ENCODE results near the gene TMEM184B.
"Not testable (repeated sequence)": the region's sequence is repeated elsewhere in the genome, so short reads cannot be mapped to it uniquely, and the experiment has no call there.

TMEM184B gene

DNA sequence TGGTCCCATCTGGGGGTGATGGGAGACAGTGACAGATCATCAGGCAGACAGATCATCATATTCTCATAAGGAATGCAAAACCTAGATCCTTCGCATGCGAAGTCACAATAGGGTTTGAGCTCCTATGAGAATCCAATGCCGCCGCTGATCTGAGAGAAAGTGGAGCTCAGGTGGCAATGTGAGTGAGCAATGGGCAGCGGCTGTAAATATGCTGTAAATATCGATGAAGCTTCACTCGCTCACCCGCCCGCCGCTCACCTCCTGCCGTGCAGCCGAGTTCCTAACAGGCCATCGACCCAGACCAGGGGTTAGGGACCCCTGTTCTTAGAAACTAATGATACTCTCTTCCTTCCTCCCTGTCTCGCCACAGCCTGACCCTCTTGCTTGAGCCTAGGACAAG, 81.8 kb downstream of the TMEM184B start:
- no peak overlapping the region for H3K27ac Mint-ChIP-seq
- no peak for DNase-seq
- H3K36me3 Mint-ChIP-seq (ENCODE audit: low read depth) = no peaks in the 10 kb centered on the region
- H3K4me1 Mint-ChIP-seq (ENCODE audit: low read depth) = peaks cover 4% of the 10 kb centered on the region
- no peaks in the 10 kb centered on the region for H3K9me3 Mint-ChIP-seq
- no peak overlapping the region for H3K4me3 Mint-ChIP-seq
- no peaks in the 10 kb centered on the region for H3K27me3 Mint-ChIP-seq

DNA sequence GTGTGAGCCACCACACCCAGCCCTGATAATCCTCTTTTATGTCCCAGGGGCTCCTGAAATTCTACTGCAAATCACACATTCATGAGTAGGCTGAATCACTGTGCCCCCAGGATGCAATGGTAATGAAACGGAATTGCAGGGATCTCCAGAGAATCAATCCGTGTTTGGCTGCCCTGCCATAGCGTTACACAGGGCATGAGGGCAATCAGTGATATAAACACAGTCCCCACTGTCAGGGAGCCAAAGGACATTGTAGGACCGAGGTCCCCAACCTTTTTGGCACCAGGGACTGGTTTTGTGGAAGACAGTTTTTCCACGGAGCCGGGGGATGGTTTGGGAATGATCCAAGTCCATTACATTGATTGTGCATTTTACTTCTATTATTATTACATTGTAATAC, 82.2 kb downstream of the TMEM184B start:
- Mint-ChIP-seq H3K27me3 (no peaks in the 10 kb centered on the region), H3K4me3 (no peak overlapping the region), H3K27ac (no peak overlapping the region), H3K4me1 (ENCODE audit: low read depth) (peaks cover 4% of the 10 kb centered on the region), H3K9me3 (no peaks in the 10 kb centered on the region), H3K36me3 (ENCODE audit: low read depth) (no peaks in the 10 kb centered on the region)
- no peak for DNase-seq

DNA sequence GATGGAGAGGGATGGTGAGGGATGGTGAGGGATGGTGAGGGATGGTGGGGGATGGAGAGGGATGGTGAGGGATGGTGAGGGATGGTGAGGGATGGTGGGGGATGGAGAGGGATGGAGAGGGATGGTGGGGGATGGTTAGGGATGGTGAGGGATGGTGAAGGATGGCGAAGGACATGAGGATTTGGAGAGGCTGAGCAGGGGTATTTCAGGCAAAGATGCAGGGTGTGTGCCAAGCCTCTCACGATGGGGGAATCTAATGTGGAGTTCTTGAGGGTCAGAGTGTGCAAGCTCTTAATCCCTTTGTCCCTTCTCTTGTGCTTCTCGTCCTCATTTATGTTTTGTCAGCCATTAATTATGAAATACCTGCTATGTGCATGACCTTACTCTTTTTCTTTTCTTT, 83.7 kb downstream of the TMEM184B start:
- no peak overlapping the region for H3K4me3 Mint-ChIP-seq
- no peaks in the 10 kb centered on the region for H3K36me3 Mint-ChIP-seq (ENCODE audit: low read depth)
- no peaks in the 10 kb centered on the region for H3K9me3 Mint-ChIP-seq
- no peak overlapping the region for H3K27ac Mint-ChIP-seq
- H3K4me1 Mint-ChIP-seq (ENCODE audit: low read depth) = no peaks in the 10 kb centered on the region
- no peaks in the 10 kb centered on the region for H3K27me3 Mint-ChIP-seq
- DNase-seq = no peak

- no peaks in the 10 kb centered on the region for H3K27me3 Mint-ChIP-seq
- peaks cover 4% of the 10 kb centered on the region for H3K4me1 Mint-ChIP-seq (ENCODE audit: low read depth)
- no peak overlapping the region for H3K4me3 Mint-ChIP-seq
- no peak overlapping the region for H3K27ac Mint-ChIP-seq
- H3K9me3 Mint-ChIP-seq = no peaks in the 10 kb centered on the region
- no peak for DNase-seq
- no peaks in the 10 kb centered on the region for H3K36me3 Mint-ChIP-seq (ENCODE audit: low read depth)
Observed at GRCh38 chr22:38187413-38188212, 85.2 kb downstream of the TMEM184B start.

GRCh38 chr22:38186429-38186828, 86.4 kb downstream of the TMEM184B start:
- no peaks in the 10 kb centered on the region for H3K9me3 Mint-ChIP-seq
- no peak overlapping the region for H3K27ac Mint-ChIP-seq
- DNase-seq = no peak
- H3K27me3 Mint-ChIP-seq = no peaks in the 10 kb centered on the region
- H3K4me3 Mint-ChIP-seq = no peak overlapping the region
- peaks cover 11% of the 10 kb centered on the region for H3K4me1 Mint-ChIP-seq (ENCODE audit: low read depth)
- H3K36me3 Mint-ChIP-seq (ENCODE audit: low read depth) = peaks cover 2% of the 10 kb centered on the region

- H3K4me1 Mint-ChIP-seq (ENCODE audit: low read depth) = peaks cover 28% of the 10 kb centered on the region
- no peak overlapping the region for H3K27ac Mint-ChIP-seq
- H3K4me3 Mint-ChIP-seq = no peak overlapping the region
- H3K27me3 Mint-ChIP-seq = no peaks in the 10 kb centered on the region
- no peak for DNase-seq
- peaks cover 6% of the 10 kb centered on the region for H3K36me3 Mint-ChIP-seq (ENCODE audit: low read depth)
- H3K9me3 Mint-ChIP-seq = no peaks in the 10 kb centered on the region
Observed at GRCh38 chr22:38184788-38185187, 88.0 kb downstream of the TMEM184B start.

- H3K27ac Mint-ChIP-seq = peak within 1 kb of the TSS; percentile 99
- no peaks in the 10 kb centered on the region for H3K9me3 Mint-ChIP-seq
- H3K4me1 Mint-ChIP-seq (ENCODE audit: low read depth) = peaks cover 52% of the 10 kb centered on the region
- no peaks in the 10 kb centered on the region for H3K27me3 Mint-ChIP-seq
- peak; percentile 98 for DNase-seq
- H3K36me3 Mint-ChIP-seq (ENCODE audit: low read depth) = peaks cover 8% of the 10 kb centered on the region
- H3K4me3 Mint-ChIP-seq = peak within 1 kb of the TSS; percentile 92
Observed at GRCh38 chr22:38181453-38182200, 91.2 kb downstream of the TMEM184B start, which contains the start of gene PLA2G6. Gene PLA2G6, minus strand, starts transcription at chr22:38181830. Its CDS starts 12,404 bp downstream, at chr22:38169426.

DNA sequence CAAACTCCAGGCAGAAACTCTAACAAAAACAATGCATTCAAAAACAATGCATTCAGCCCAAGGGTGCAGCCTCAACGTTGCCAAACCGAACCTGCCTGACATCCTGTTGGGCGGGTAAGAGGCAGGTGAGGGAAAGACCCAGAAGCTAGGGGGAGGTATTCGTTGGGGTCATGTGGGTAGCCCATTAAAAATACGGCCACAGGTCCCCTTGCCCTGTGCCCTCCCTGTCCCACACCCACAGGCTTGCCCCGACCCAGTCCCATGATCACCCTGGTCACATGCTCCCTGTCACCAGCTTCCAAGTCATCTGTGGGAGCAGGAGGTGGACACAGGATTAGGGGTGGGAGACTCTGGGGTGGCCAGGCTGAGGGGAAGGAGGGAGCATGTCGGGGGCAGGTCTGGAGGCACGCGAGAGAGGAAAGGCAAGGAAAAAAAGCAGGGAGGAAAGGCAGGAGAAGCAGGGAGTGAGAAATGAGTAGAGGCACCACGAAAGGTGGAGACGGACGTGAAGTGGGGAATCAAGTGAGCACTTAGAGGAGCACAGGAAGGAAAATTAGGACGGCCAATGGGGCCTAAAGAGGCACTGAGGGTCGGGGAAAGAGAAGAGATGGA, 91.9 kb downstream of the TMEM184B start:
- H3K36me3 Mint-ChIP-seq (ENCODE audit: low read depth) = peaks cover 8% of the 10 kb centered on the region
- H3K4me1 Mint-ChIP-seq (ENCODE audit: low read depth) = peaks cover 59% of the 10 kb centered on the region
- peak overlapping the region; percentile 99 for H3K27ac Mint-ChIP-seq
- no peaks in the 10 kb centered on the region for H3K27me3 Mint-ChIP-seq
- peak overlapping the region; percentile 92 for H3K4me3 Mint-ChIP-seq
- H3K9me3 Mint-ChIP-seq = no peaks in the 10 kb centered on the region
- DNase-seq = peak; percentile 49

GRCh38 chr22:38178605-38178937, 94.2 kb downstream of the TMEM184B start:
- H3K4me3 Mint-ChIP-seq; H3K36me3 Mint-ChIP-seq (ENCODE audit: low read depth); H3K27me3 Mint-ChIP-seq; H3K9me3 Mint-ChIP-seq; DNase-seq: not testable (repeated sequence)
- Mint-ChIP-seq H3K4me1 (ENCODE audit: low read depth) (peaks cover 73% of the 10 kb centered on the region), H3K27ac (peak overlapping the region; percentile 87)

- H3K4me1 Mint-ChIP-seq (ENCODE audit: low read depth) = peaks cover 78% of the 10 kb centered on the region
- H3K27me3 Mint-ChIP-seq = no peaks in the 10 kb centered on the region
- peak overlapping the region; percentile 87 for H3K27ac Mint-ChIP-seq
- DNase-seq = no peak
- no peak overlapping the region for H3K4me3 Mint-ChIP-seq
- no peaks in the 10 kb centered on the region for H3K9me3 Mint-ChIP-seq
- H3K36me3 Mint-ChIP-seq (ENCODE audit: low read depth) = peaks cover 8% of the 10 kb centered on the region
Observed at GRCh38 chr22:38177926-38178604, 94.7 kb downstream of the TMEM184B start.

DNA sequence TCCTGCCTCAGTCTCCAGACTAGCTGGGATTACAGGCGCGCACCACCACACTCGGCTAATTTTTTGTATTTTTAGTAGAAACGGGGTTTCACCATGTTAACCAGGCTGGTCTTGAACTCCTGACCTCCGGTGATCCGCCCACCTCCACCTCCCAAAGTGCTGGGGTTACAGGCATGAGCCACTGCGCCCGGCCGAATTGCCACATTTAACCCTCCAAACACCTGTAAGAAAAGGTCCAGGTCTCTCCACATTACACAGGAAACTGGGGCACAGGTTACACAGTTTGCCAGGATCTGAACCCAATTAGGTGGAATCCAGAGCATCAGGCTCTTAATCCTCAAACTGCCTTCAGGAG, 95.3 kb downstream of the TMEM184B start:
- not testable (repeated sequence) for H3K4me3 Mint-ChIP-seq; H3K9me3 Mint-ChIP-seq; H3K27me3 Mint-ChIP-seq; DNase-seq; H3K36me3 Mint-ChIP-seq (ENCODE audit: low read depth)
- peak overlapping the region; percentile 87 for H3K27ac Mint-ChIP-seq
- peaks cover 79% of the 10 kb centered on the region for H3K4me1 Mint-ChIP-seq (ENCODE audit: low read depth)

GRCh38 chr22:38177044-38177443, 95.8 kb downstream of the TMEM184B start:
- Mint-ChIP-seq H3K4me3 (no peak overlapping the region), H3K27ac (peak overlapping the region; percentile 92), H3K36me3 (ENCODE audit: low read depth) (peaks cover 8% of the 10 kb centered on the region), H3K4me1 (ENCODE audit: low read depth) (peaks cover 83% of the 10 kb centered on the region), H3K9me3 (no peaks in the 10 kb centered on the region), H3K27me3 (no peaks in the 10 kb centered on the region)
- DNase-seq = no peak

DNA sequence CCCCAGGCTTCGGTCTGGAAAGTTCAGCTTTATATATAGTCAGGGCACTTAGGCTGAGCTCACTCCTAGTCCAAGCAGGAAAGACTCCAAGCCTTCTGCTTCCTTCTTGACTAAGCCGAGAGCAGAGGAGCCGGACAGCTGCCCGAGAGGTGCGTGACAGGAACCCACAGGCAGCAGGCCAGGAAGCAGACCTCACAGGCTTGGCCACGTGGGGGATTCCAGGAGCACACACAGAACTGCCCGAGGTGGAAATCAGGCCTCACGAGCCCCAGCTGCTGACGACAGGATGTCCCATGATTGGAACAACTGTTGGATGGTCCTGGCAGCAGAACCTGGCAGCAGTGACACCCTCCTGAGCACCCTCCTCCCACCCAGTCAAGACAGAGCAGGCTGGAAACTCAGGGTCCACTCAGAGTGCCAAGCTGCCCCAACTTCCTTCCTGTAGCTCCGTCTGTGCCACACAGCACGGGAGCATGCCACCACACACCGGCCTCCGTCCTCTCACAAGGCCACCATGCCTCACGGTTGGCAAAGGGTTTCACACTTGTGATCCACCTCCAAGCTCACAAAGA, 96.6 kb downstream of the TMEM184B start:
- H3K4me1 Mint-ChIP-seq (ENCODE audit: low read depth) = peaks cover 78% of the 10 kb centered on the region
- no peaks in the 10 kb centered on the region for H3K9me3 Mint-ChIP-seq
- H3K27me3 Mint-ChIP-seq = no peaks in the 10 kb centered on the region
- peaks cover 6% of the 10 kb centered on the region for H3K36me3 Mint-ChIP-seq (ENCODE audit: low read depth)
- peak overlapping the region; percentile 20 for H3K4me3 Mint-ChIP-seq
- peak; percentile 68 for DNase-seq
- H3K27ac Mint-ChIP-seq = peak overlapping the region; percentile 92

Data from activated T-cell treated with anti-CD3 and anti-CD28 coated beads, Interleukin-2, amount 50 U/mL, for 24 hours (primary cell).